Measurements from ENCODE around the gene VSIR.

VSIR gene

DNA sequence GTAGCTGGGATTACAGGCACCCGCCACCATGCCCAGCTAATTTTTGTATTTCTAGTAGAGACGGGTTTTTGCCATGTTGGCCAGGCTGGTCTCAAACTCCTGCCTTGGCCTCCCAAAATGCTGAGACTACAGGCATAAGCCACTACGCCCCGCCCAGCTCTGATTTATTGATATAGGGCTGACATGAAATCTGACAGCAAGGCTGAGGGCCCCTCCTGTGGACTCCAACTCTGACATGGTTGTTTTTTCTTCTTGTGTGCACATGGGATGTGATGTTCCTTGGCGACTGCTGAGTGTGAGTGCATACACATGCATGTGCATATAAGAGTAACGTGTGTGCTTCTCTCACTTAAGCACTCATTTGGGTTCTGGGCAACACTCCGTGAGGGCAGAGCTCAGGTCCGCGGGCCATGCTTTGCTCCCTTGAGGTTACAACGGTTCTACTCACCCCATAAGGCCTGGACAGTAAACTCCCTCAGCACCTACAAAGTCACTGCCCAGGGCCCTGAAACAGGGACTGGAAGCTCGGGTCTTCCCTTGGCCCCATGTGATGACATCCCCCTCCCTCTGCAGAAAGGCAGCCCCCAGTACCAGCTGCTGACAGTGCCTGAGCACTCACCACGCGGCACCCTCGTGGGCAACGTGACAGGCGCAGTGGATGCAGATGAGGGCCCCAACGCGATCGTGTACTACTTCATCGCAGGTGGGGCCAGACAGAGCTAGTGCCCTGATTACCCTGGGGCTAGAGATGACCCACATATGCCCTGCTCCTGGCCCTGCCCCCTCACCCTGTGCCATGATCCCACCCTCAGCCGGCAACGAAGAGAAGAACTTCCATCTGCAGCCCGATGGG is 33.6 kb upstream of the VSIR start:
- no peak for DNase-seq (ENCODE audit: low read depth in 2 of 2)

DNA sequence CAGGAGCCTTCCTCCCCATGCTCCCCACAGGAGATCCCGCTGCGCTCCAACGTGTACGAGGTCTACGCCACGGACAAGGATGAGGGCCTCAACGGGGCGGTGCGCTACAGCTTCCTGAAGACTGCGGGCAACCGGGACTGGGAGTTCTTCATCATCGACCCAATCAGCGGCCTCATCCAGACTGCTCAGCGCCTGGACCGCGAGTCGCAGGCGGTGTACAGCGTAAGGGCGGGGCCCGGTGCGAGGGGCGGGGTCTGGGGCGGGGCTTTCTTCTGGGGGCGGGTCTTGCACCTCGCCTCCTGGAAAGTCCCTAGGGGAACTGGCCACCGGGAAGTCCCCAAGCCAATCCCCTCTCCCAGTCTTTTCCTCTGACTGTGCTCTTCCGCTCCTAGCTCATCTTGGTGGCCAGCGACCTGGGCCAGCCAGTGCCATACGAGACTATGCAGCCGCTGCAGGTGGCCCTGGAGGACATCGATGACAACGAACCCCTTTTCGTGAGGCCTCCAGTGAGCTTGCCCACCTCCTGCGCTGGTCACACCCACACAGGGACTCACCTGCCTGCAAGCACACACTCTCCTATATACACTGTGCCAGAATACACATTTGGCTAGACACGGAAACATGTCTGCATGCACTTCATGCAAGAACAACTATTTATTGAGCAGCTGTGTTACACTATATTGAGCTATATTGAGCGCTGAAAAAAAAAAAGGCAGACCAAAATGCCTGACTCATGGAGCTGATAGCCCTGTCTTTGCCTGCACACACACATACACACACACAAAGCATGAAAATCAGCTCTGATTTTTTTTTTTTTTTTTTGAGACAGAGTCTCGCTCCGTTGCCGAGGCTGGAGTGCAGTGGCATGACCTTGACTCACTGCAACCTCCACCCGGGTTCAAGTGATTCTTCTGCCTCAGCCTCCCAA is 32.7 kb upstream of the VSIR start:
- no peak for DNase-seq (ENCODE audit: low read depth in 2 of 2)

DNA sequence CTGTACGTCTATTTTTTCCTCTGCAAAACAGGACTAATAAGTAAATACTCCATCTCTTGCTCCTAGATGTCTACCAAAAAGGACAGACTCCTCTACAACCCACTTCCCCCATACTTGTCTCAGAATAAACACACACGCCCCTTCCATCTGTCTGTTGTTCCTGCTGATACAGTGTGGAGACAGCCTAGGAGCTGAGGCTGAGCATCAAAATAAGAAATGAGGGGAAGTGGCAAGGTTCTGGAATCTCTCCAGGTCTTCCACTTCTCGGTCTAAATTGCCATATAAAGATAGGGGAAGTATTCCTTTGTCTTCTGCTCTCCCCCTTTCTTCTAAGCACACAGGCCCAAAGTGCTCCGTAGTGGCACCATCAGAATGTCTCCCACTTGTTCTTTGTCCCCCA is 30.8 kb upstream of the VSIR start:
- no peak for DNase-seq (ENCODE audit: low read depth in 2 of 2)

DNA sequence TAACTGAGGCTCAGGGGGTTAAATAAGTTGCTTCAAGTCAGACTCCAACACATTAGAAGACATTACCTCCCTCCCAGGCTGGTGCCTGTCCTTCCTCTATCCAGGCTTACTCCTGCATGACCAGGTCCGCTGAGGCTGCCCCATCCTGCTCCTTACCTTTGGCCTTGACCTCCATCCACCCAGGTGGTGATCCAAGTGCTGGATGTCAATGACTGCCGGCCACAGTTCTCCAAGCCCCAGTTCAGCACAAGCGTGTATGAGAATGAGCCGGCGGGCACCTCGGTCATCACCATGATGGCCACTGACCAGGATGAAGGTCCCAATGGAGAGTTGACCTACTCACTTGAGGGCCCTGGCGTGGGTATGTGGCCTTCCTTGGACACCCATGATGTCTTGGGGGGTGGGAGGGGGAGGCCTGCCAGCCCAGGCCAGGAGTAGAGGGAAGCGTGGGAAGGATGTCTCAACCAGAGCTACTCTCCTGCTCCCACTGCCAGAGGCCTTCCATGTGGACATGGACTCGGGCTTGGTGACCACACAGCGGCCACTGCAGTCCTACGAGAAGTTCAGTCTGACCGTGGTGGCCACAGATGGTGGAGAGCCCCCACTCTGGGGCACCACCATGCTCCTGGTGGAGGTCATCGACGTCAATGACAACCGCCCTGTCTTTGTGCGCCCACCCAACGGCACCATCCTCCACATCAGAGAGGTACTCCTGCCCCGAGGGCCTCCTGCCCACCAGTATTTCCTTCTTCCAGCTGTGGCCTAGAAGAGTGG is 29.6 kb upstream of the VSIR start:
- no peak for DNase-seq (ENCODE audit: low read depth in 2 of 2)

DNA sequence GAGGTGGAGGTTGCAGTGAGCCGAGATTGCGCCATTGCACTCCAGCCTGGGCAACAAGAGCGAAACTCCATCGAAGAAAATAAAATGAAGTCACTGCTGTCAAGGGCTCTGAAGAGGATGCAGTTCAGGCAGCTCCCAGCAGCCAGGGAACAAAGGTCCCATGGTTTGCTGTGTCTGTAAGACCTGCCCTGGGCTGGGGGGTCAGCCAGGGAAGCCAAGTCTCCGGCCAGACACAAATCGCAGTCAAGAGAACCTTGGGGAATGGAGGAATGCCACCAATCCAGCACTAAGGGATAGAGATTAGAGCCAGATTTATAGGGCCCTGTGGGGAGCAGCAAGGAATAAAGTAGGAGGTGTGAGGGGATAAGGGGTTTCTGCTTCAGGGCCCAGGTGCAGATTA is 28.9 kb upstream of the VSIR start:
- DNase-seq (ENCODE audit: low read depth in 2 of 2): no peak

DNA sequence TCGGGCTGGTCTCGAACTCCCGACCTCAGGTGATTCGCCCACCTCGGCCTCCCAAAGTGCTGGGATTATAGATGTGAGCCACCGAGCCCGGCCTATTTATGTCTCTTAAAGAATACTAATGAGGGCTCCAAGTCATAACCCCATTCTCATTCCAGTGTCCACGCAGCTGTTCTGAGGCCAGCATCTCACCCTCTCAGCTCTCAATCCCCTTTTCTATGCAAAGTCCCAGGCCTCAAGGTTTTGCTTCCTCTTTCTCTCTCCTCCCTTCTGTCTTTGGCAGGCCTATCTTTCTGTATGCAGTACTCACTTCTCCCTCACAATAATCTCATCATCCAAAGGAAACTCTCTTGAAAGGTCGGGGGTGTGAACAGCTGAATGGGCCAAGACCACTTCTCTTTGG is 28.0 kb upstream of the VSIR start:
- no peak for DNase-seq (ENCODE audit: low read depth in 2 of 2)

DNA sequence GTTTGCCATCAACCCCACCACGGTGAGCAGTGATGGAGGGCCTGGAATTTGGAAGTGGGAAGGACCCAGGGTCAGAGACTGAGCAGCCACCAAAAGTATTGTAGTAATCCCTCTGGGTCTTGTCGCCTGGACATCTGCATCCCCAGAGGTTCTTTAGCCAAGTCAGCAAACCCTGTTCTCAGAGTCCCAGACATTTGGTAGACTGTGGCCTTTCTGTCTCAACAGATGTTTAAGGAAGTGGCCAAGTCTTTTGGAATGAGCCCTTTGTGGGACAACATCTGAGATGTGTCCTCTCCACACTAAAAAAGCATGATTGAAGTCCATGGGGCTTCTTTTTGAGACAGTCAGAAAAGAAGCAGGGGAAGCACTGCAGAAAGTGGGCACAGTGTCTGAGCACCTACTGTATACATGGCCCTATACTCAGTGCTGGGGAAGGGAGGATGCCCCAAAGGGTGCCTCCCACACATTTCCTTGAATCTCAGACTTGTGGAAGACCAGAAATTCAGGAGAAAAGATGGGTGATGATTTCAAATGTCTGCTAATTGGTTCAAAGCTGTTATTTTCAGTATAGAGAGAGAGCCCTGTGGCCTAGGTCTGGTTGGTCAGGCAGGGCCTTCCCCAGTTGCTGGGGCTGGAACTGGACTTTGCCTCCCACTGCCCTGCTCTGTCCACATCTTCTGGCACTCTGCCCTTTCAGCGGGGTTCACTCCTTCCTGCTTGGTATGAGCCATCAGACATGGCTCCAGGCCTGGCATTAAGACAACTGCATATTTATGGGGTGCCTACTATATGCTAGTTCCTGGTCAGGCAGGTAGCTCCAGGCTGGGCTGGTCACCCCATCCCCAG is 26.5 kb upstream of the VSIR start:
- no peak for DNase-seq (ENCODE audit: low read depth in 2 of 2)

DNA sequence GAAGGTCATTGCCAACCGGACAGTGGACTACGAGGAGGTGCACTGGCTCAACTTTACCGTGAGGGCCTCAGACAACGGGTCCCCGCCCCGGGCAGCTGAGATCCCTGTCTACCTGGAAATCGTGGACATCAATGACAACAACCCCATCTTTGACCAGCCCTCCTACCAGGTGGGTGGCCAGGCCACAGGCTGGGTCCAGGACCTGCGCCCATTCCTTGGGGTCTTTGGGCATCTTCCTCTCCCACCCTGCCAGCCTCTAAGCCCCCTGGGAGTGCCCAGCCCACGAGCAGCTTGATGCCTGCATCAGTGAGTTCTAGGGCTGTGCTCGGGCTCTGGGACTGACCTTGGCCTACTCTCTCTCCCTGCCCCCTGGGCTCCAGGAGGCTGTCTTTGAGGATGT is 25.8 kb upstream of the VSIR start:
- DNase-seq (ENCODE audit: low read depth in 2 of 2): no peak

DNA sequence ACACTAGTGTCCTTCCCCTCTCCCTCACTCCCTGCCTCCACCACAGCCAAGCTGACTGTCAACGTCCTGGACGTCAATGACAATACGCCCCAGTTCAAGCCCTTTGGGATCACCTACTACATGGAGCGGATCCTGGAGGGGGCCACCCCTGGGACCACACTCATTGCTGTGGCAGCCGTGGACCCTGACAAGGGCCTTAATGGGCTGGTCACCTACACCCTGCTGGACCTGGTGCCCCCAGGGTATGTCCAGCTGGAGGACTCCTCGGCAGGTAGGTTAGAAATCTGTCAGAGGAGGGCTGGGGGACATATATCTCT is 24.9 kb upstream of the VSIR start:
- DNase-seq (ENCODE audit: low read depth in 2 of 2): no peak

DNA sequence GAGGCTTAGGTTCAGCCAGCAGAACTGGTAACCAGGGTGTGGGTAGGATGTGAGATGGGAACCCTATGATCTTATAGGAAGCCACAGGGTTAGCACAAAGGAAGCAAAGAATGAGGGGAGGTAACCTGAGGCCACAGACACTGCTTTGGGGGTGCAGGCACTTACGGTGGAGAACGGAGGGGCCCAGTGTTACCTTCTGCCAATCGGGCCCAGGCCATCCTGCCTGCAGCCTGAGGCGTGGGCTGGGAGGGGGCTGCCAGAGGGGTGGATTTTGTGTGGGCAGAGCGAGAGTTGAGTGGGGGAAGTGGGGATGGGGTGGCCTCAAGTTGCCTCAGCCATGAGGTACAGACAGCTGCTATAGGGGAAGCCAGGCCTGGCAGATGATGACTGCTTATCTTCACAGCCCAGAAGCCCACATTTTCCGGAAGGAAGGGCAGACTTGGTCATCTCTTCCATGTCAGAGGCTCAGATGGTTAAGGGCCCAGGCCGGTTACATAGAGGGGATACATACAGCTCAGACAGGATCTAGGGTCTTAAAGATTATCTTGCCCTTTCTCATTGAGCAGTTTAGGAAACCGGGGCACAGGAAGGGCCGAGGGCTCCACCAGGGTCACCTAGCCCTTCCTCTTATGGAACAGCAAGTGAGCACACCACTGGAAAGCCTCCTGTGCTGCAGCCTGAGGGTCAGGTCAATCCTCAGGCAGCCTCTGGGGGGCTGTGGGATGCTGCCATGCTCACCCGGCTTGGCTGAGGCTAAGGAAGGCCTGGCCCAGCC is 24.4 kb upstream of the VSIR start:
- DNase-seq (ENCODE audit: low read depth in 2 of 2): no peak

DNA sequence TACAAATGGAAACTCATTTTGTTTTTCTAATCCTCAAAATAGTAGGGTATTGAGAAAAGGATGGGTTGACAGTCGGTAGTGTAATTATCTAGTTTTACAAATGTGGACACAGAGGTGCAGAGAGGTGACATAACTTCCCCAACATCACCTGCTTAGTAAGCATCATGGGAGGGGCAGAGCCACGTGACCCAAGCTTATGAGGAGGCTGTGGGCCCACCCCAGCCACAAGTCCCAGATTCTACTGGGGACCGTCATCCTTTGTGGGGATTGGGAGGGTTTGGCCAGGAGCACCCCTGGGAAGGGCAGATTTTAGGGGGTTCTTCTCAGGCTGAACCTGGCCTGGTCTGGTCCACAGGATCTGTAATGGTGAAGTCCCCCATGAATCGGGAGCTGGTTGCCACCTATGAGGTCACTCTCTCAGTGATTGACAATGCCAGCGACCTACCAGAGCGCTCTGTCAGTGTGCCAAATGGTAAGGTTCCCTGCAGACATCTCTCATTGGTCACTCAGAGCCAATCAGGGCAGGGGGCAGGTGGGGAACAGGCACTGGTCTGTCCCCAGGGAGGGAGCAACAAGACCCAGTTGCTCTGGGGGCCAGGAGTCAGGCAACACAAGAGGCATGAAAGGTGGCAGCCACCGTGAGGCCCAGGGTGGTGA is 23.6 kb upstream of the VSIR start:
- DNase-seq (ENCODE audit: low read depth in 2 of 2): no peak

DNA sequence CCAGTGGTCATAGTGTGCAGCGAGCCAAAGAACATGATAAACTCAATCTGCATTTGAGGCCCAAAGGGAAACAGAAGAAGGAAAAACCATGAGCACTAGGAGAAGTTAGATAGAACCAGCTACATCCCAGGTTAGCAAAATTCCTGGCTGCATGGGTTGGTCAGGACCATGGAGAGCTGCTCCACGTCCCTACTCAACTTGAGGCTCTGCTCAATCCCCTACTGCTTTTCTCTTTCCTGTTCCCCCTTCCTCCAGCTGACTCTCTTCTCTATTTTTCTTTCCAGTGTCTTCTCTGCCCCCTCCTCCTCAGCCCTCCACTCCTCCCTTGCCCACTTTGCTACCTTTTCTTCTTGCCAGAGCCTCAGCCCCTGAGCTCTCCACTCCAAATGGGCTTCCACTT is 21.9 kb upstream of the VSIR start:
- no peak for DNase-seq (ENCODE audit: low read depth in 2 of 2)

DNA sequence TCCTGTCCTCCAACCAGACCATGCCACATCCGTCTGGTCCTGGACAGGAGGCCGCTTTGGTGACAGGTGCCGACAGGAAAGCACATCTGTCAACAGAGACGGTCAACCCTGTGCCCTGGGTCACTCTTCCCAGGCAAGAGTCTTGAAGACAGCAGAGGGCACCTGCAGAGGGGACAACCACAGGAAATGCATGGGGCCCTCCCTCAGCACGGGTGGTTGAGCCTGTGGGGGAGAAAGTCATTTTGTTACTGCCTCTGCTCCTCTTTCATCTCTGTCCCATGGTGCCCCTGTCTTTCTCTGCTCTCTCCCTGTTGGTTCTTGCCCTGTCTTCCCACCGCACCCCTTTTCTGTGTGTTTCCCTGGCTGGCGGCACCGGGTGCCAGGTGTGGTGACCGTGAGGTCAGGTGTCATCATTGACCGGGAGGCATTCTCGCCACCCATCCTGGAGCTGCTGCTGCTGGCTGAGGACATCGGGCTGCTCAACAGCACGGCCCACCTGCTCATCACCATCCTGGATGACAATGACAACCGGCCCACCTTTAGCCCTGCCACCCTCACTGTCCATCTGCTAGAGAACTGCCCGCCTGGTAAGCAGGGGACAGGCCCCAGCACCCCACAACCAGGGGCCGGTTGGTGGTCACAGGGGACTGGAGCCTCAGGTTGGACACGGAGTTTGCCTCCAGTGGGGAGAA is 17.6 kb upstream of the VSIR start:
- no peak for DNase-seq (ENCODE audit: low read depth in 2 of 2)

DNA sequence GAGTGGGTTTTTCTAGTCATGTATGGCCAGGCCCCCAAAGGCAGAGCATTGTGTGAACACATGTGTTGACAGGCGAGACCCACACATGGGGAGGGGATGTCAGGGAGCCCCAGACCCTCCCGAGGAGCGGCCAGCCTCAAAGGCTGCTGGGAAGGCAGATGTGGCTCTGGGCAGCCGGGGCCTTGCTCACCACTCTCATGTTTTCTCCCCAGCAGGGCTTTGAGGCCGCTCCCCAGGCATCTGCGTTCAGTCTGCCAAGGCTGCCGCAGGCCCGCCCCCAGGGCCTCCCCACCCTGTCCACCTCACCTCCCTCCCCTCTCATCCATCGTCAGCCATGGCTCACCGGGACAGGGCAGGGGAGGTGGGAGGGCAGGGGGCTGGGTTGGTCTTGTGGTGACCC is 16.6 kb upstream of the VSIR start:
- no peak for DNase-seq (ENCODE audit: low read depth in 2 of 2)

DNA sequence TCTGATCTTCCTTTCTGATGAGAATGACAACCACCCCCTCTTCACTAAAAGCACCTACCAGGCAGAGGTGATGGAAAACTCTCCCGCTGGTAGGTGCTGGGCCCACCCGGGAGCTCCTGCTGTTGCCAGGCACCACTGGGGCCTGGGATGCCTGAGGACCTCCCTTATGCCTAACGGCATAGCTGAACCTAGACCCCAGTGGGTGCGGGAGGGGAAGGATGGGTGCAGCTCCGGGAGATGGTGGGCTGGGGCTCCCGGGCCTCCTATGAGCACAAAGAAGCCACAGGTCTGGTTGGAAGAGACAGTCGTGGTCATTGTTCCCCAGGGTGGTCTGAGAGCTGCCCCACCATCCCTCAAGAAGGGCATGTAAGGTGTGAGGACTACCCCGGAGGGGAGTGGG is 15.6 kb upstream of the VSIR start:
- DNase-seq (ENCODE audit: low read depth in 2 of 2): no peak

DNA sequence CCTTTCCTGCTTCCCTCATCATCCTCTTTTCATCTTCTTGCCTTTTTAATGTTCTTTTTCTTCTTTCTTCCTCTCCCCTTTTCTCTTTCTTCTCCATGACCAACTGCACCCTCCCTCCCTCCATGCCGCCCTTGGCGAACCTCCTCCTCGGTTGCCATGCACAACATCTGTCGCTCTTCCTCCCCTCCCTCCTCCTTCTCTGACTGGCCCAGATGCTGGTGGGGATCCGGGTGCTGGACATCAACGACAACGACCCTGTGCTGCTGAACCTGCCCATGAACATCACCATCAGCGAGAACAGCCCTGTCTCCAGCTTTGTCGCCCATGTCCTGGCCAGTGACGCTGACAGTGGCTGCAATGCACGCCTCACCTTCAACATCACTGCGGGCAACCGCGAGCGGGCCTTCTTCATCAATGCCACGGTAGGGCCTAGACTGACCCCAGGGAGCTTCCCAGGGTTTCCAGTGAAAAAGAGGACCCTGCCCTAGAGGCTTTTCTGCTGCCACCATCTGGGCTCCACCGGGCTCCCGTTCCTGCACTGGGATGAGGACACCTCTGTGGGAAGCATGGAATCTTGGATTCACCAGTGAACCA is 11.5 kb upstream of the VSIR start:
- DNase-seq (ENCODE audit: low read depth in 2 of 2): no peak

DNA sequence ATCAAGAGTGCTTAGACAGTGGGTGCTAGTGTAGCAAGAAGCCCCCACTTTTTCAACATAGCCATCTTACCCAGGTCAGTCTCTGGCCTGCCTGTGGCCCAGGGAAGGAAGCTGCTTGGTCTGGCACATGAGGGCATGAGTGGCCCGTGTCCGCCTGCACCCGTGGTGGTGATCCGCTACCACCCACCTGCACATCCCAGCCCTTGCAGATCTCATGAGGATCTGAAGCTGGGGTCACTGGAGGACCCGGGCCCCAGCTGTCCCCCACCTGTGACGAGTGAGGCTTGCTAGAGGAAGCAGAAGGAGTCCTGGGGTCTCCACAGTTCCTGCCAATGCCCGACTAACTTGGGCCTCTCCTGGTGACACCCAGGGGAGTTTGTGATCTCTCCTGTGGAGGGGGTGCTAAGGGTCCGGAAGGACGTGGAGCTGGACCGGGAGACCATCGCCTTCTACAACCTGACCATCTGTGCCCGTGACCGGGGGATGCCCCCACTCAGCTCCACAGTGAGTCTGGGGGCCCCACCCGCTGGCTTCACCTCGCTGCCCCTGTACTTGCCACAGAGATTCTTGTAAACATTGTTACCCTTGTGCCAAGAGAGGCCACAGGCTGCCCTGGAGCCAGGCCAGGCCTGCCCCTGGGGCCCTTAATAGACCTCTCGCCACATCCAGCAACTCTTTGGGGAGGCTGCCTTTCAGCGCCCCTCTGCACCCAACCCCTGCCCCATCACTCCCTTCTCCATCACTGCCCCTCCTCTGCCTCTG is 10.8 kb upstream of the VSIR start:
- no peak for DNase-seq (ENCODE audit: low read depth in 2 of 2)

DNA sequence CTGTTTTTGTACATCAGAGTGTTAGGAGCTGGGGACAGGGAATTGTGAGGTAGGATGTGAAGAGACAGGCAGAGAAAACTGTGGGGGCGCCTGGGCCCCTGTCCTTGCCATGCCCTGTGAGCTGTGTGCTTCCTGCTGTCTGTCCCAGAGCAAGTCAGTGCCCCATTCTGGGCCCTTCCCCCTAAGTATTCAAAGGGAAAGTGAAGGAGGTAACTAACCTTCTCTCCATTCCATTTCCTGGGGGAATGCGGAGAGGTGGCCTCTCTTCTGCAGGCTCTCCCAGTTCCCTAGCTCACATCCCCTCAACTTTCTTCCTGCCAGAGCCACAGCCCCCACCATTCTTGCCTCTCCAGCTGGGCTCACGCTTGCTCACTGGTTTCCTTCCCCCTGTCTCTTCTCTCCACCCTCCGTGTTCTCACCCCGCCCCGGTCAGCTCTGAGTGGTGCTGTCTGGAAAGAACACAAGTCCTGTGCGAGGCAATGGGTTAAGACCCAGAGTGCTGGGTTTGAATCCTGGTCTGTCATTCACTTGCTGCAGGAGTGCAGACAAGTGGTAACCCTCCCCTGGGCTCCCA is 9.7 kb upstream of the VSIR start:
- no peak for DNase-seq (ENCODE audit: low read depth in 2 of 2)
